Gastroesophageal sphincter (tissue), 3 donors: ENCODE data around the gene EPB41L3.

Experiments used
- POLR2A ChIP-seq, 2 donors: fragments of 450-650 bp; IDR thresholded peaks; one replicate each; pipeline ENCODE4 v1.6.1; 2017; ENCODE audit warnings: antibody characterized with exemption in 2 of 2, mild to moderate bottlenecking in 2 of 2, moderate library complexity in 1 of 2
- TF ChIP-seq, protein P1 (sequence below), 4 experiments: fragments of 200-600 bp in 2 of 4; fragments of 450-650 bp in 2 of 4; sonication (generic) in 1 of 4; IDR thresholded peaks; one replicate each; pipeline ENCODE4 v1.5.1; 2017 to 2019; ENCODE audit warnings: antibody characterized with exemption in 4 of 4, mild to moderate bottlenecking in 2 of 4, moderate library complexity in 2 of 4

DNA sequence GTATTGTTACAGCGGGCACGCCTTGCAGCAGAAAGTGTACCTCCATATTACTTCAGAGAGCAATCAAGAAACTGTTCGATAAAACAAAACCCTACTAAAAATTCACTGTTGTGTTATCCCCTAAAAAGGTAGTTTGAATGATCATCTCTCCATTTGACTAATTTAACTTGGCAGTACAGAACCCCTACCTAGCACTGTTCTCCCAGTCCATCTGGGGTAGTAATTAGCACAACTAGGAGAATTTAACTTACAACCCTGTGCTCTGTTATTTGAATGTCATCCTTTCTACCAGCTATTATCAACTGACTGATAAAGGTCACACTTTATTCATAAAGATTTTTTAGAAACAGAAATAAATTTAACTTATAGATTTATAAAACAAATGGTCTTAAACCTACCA is 121.2 kb downstream of the EPB41L3 start:
- no peak for TF ChIP-seq POLR2A (IDR thresholded peaks at IDR 0.05)
- TF ChIP-seq, protein P1, sequence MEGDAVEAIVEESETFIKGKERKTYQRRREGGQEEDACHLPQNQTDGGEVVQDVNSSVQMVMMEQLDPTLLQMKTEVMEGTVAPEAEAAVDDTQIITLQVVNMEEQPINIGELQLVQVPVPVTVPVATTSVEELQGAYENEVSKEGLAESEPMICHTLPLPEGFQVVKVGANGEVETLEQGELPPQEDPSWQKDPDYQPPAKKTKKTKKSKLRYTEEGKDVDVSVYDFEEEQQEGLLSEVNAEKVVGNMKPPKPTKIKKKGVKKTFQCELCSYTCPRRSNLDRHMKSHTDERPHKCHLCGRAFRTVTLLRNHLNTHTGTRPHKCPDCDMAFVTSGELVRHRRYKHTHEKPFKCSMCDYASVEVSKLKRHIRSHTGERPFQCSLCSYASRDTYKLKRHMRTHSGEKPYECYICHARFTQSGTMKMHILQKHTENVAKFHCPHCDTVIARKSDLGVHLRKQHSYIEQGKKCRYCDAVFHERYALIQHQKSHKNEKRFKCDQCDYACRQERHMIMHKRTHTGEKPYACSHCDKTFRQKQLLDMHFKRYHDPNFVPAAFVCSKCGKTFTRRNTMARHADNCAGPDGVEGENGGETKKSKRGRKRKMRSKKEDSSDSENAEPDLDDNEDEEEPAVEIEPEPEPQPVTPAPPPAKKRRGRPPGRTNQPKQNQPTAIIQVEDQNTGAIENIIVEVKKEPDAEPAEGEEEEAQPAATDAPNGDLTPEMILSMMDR (IDR thresholded peaks at IDR 0.05) = no peak
